HG03558 (cell line): ENCODE data around the gene GIPR.
"Not testable (repeated sequence)": the region's sequence is repeated elsewhere in the genome, so short reads cannot be mapped to it uniquely, and the experiment has no call there.

Experiments used
- ATAC-seq: cut with Tn5 transposase; IDR thresholded peaks from one replicate; pipeline ENCODE4 v1.9.1; 2021; ENCODE audit warnings: moderate number of reproducible peaks; ENCODE audit not compliant: unreplicated experiment; ENCODE audit errors: extremely low read depth

The GIPR gene

GRCh38 chr19:45645631-45646344 is 22.2 kb upstream of the GIPR start:
- ATAC-seq: no peak

GRCh38 chr19:45646345-45646698 is 21.7 kb upstream of the GIPR start:
- ATAC-seq: no peak

GRCh38 chr19:45650722-45651121 is 17.3 kb upstream of the GIPR start:
- no peak for ATAC-seq

- no peak for ATAC-seq
Measured at GRCh38 chr19:45653634-45654033, 14.4 kb upstream of the GIPR start.

GRCh38 chr19:45655073-45655472 is 12.9 kb upstream of the GIPR start:
- no peak for ATAC-seq

- ATAC-seq: no peak
Measured at GRCh38 chr19:45657520-45658167, 10.4 kb upstream of the GIPR start.

- no peak for ATAC-seq
Measured at GRCh38 chr19:45659096-45659729, 8.8 kb upstream of the GIPR start.

GRCh38 chr19:45660636-45661035 is 7.4 kb upstream of the GIPR start:
- no peak for ATAC-seq

GRCh38 chr19:45663800-45664199 is 4.2 kb upstream of the GIPR start:
- ATAC-seq: no peak

GRCh38 chr19:45664575-45664974 is 3.4 kb upstream of the GIPR start:
- ATAC-seq: no peak

GRCh38 chr19:45668342-45668871 is 386 bp downstream of the GIPR start:
- ATAC-seq: no peak

GRCh38 chr19:45670670-45671453 is 2.8 kb downstream of the GIPR start:
- ATAC-seq: no peak

GRCh38 chr19:45674946-45675345 is 6.9 kb downstream of the GIPR start:
- no peak for ATAC-seq

GRCh38 chr19:45676851-45677263 is 8.8 kb downstream of the GIPR start:
- no peak for ATAC-seq

- no peak for ATAC-seq
Measured at GRCh38 chr19:45677351-45678230, 9.6 kb downstream of the GIPR start.

- ATAC-seq: no peak
Measured at GRCh38 chr19:45681391-45682015, 13.5 kb downstream of the GIPR start.

GRCh38 chr19:45682117-45682516 is 14.1 kb downstream of the GIPR start:
- no peak for ATAC-seq

GRCh38 chr19:45682908-45683307 is 14.9 kb downstream of the GIPR start:
- ATAC-seq: no peak

- not testable (repeated sequence) for ATAC-seq
Measured at GRCh38 chr19:45685045-45685444, 17.0 kb downstream of the GIPR start.
